IPS-11a (cell line): ENCODE results near the gene FIZ1.
"Not testable (repeated sequence)": the region's sequence is repeated elsewhere in the genome, so short reads cannot be mapped to it uniquely, and the experiment has no call there.

Experiments
- H3K4me3 ChIP-seq: one replicate; pipeline ENCODE4 v1.5.1; 2013; ENCODE audit warnings: low read depth, low read length, control low read depth

FIZ1 gene

GRCh38 chr19:55598034-55598433 lies 1.3 kb downstream of the FIZ1 start:
- no peak overlapping the region for H3K4me3 ChIP-seq

- no peak overlapping the region for H3K4me3 ChIP-seq
Measured at GRCh38 chr19:55597501-55597921, 1.8 kb downstream of the FIZ1 start.

- H3K4me3 ChIP-seq: no peak overlapping the region
Measured at GRCh38 chr19:55596304-55596703, 3.0 kb downstream of the FIZ1 start.

- no peak overlapping the region for H3K4me3 ChIP-seq
Measured at GRCh38 chr19:55594996-55595545, 4.2 kb downstream of the FIZ1 start.

GRCh38 chr19:55593096-55593772 lies 6.1 kb downstream of the FIZ1 start:
- no peak overlapping the region for H3K4me3 ChIP-seq

- H3K4me3 ChIP-seq: no peak overlapping the region
Measured at GRCh38 chr19:55592391-55593090, 6.8 kb downstream of the FIZ1 start.

GRCh38 chr19:55591555-55591954 lies 7.8 kb downstream of the FIZ1 start:
- no peak overlapping the region for H3K4me3 ChIP-seq

GRCh38 chr19:55590617-55591016 lies 8.7 kb downstream of the FIZ1 start:
- H3K4me3 ChIP-seq: no peak overlapping the region

GRCh38 chr19:55590109-55590508 lies 9.2 kb downstream of the FIZ1 start:
- no peak overlapping the region for H3K4me3 ChIP-seq

GRCh38 chr19:55588738-55589137 lies 10.6 kb downstream of the FIZ1 start:
- no peak overlapping the region for H3K4me3 ChIP-seq

GRCh38 chr19:55586976-55587668 lies 12.2 kb downstream of the FIZ1 start:
- H3K4me3 ChIP-seq: peak overlapping the region; percentile 21

GRCh38 chr19:55585658-55586339 lies 13.5 kb downstream of the FIZ1 start:
- H3K4me3 ChIP-seq: peak overlapping the region; percentile 28

- H3K4me3 ChIP-seq: no peak overlapping the region
Measured at GRCh38 chr19:55584871-55585270, 14.4 kb downstream of the FIZ1 start.

- H3K4me3 ChIP-seq: not testable (repeated sequence)
Measured at GRCh38 chr19:55583897-55584296, 15.4 kb downstream of the FIZ1 start.

GRCh38 chr19:55582284-55582683 lies 17.0 kb downstream of the FIZ1 start:
- not testable (repeated sequence) for H3K4me3 ChIP-seq

- no peak overlapping the region for H3K4me3 ChIP-seq
Measured at GRCh38 chr19:55581823-55582223, 17.5 kb downstream of the FIZ1 start.

- H3K4me3 ChIP-seq: peak overlapping the region; percentile 20
Measured at GRCh38 chr19:55581145-55581822, 18.0 kb downstream of the FIZ1 start.

- H3K4me3 ChIP-seq: peak within 1 kb of the TSS; percentile 74
Measured at GRCh38 chr19:55580628-55581144, 18.6 kb downstream of the FIZ1 start, which contains the start of gene ZNF579. ZNF579 (minus strand) TSS chr19:55580848; CDS start chr19:55579639, 1,209 bp downstream.

GRCh38 chr19:55579766-55580621 lies 19.3 kb downstream of the FIZ1 start:
- H3K4me3 ChIP-seq: peak overlapping the region; percentile 74
